HPDE6-E6E7 (cell line): ENCODE measurements around the gene LYRM4.

ENCODE experiments used
- DNase-seq: peaks from one replicate; pipeline ENCODE4 v3.0.0; 2011; ENCODE audit warnings: missing footprints; ENCODE audit errors: extremely low spot score

The LYRM4 gene

DNA sequence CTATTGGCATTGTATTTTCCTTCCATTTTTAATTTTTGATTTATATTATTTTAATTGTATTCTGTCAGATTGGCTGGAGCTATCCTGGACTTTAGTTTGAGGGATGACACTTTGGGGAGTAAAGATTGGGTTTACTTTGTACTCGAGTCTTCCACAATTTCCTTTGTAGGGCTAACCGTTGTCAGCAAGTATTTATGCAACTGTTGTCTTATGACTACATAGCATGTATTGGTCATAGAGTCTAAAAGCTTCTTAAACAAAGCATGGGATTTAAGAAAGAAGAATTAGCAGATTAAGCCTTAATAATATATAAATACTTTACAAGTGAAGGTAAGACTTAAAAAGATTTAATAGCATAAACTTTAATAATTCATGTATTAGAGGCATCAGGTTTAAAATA lies 20.2 kb upstream of the LYRM4 start:
- DNase-seq: no peak

DNA sequence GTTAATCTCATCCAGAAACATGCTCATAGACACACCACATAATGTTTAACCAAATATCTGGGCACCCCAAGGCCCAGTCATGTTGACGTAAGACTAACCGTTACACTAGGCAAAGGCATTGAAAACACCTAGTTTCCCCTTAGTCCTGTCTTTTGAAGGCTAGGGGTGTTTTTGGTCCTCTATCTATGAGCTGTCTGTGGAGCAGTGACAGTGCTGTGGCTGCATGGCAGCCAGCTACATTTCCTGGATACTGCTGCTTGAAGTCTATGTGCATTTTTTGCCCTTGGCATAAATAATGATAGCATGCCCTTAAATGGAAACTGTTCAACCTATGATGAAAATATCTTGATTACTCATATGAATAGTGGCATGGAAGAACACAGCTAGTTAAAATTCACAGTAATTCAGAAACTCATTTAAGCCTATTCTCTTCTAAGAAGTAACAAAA lies 19.2 kb upstream of the LYRM4 start:
- no peak for DNase-seq

DNA sequence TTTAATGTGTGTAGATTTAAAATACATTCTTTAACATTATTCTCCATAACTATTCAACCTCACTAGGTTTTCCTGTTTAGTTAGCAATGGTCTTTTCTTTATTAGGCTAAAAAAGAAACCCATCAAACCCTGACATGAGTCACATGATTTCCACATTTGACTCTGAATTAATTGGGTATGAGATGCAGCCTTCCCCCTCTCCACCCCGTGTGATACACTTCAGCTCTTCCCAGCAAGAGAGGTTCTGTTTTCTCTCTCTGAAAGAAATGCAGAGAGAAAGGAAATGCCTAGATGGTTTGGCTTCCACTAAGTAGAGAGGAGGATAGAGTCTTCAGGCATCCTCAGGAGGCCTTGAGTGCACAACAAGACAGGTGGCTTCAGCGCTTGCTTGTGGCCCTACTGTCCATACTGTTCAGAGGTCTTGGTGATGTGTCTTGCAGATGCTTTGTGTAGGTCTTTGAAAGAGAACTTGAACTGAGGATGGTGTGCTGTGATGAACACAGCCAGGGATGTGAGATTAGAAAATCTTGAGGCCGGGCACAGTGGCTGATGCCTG lies 17.9 kb upstream of the LYRM4 start:
- DNase-seq: no peak

DNA sequence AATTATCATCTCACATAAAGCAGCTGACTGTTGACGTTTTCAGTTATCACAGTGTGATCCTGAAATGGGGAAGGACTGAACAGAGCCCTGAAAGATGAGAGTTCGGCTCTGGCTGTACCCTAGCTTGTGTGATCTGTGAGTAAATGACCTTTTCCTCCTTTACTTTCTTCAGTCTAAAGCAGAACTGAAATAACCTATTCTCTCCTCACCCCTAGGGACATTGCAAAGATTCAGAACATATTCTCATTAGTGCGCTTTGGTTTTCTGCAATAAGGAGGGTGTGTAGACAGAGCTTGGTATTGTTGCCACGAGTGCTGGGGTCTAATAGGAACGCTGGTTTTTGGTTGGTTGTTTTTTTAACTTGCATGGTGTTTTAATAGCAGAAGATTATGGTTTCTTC lies 17.3 kb upstream of the LYRM4 start:
- no peak for DNase-seq

- no peak for DNase-seq
Observed at GRCh38 chr6:5277589-5277988, 16.8 kb upstream of the LYRM4 start.

DNA sequence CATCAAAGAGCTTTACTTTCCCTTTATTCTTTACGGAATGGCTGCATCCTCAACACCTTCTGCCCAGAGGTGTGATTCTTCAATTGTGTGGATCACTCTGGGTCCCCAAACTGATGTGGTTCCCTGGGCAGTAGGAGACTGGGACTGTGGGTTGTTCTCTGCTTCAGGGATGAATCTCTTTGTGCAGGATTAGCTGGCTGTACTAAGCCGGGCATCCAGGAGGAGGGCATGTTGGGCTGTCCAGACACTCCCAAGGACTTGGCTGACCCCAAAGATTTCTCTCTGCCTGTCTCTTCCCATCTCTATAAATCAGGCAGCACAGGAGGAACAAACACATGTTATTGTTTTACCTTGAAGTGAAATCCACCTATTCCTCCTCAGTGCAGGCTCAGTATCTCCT lies 15.8 kb upstream of the LYRM4 start:
- no peak for DNase-seq

DNA sequence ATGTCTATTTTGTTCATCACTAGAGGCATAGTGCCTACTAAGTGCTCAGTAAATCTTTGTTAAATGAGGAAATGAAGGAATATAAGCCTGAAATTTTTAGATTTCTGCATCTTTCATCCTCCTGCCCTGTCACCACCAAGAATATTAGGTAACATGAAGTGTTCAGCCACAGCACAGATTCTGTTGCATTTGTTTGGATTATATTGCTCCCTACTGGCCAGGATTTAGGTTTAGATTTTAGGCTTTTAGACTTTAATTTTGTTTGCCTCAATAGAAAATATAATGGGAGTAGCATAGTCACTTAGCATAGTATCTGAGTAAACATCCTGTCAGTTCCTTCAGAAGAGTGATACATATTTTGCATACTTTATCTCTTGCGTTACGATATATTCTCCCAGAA lies 14.7 kb upstream of the LYRM4 start:
- DNase-seq: no peak

- no peak for DNase-seq
Observed at GRCh38 chr6:5274231-5274630, 13.5 kb upstream of the LYRM4 start.

- peak; percentile 66 for DNase-seq
Observed at GRCh38 chr6:5271926-5272325, 11.2 kb upstream of the LYRM4 start.

- DNase-seq: no peak
Observed at GRCh38 chr6:5270093-5270680, 9.4 kb upstream of the LYRM4 start.

GRCh38 chr6:5266423-5266822 lies 5.7 kb upstream of the LYRM4 start:
- DNase-seq: no peak

DNA sequence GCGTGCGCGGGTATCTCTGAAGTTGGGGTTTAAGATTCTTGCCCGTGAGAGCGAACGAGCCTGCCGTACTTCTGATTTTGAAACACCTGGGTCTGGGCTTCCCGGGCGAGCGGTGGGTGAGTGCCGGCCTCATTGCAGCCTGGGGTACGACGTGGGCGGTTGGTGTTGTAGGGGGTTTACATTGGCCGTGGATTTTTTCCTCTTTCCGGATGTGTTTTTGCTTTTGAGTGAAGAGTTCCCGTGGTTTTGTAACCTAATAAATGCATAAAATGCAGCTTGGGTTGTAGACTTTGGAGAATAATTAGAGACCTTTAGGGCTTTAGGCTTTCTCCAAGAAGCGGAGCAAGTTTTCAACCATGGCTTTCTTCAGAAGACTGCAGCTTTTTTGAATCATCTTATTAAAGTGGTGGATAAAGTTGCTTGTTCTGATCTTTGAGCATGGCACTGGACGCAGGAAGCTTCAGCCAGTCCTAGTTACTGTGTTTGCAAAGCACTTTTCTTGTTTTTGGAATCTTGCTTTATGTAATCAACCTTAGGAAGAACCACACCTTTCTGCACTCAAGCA lies 877 bp upstream of the LYRM4 start:
- DNase-seq: no peak

DNA sequence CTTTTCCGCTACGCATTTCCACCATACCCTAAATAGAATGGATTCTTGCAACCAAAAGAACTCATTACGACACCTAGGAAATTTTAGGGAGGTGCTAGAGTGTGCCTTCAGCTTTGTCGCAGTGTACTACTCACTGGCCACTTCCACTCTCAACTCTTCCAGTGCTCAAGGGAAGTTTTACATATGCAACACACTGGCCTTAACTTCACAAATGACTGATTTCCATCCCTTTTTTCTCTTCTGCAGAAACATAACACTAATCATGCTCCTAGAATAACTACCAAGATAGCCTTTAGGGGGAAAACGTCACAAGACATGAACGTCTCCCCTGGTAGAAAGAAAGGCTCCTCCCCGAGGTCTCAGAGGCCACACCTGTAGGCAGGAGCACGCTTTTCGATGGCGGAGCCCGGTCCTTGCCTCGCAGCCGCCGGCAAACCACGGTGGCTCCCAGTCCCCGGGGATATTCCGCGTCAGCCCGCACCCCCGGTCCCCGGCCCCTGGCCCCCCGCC lies 584 bp downstream of the LYRM4 start:
- peak; percentile 91 for DNase-seq

DNA sequence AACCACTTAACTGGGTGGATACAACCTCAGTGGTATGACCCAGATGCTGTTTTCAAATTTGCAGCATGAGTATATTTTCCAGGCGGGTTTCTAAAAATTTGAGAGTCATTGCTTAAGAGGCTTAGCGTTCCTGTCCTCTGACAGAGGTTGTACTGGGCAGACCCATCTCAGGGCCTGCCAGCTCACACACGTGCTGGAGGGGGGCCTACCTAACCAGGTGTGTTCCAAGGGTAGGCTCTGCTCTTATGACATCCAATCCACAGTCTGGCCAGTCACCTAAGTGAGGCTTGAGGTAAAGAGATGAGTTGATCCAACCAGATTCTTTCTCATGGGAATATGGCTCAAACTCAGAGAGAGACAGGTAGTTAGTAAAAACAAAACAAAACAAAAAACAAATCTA lies 1.3 kb downstream of the LYRM4 start:
- DNase-seq: no peak

GRCh38 chr6:5257400-5257799 lies 3.4 kb downstream of the LYRM4 start:
- no peak for DNase-seq

GRCh38 chr6:5256952-5257351 lies 3.8 kb downstream of the LYRM4 start:
- no peak for DNase-seq

DNA sequence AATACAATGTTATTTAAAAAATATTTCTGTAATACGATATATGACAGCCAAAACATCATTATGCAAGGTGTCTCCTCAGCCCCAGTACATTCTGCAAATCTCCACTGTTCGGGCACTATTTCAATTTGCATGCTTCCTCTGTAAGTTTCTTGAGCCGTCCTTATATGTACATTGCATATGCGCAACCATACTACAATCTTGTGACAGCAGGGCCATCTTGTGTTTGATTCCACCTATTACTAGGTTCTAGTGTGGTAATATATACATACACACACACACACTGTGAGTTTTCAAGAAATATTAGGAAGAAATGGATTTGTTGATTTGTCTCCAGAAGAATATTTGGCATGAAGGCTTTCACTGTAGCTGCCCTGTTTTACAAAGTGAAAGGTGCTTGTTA lies 9.8 kb downstream of the LYRM4 start:
- no peak for DNase-seq

GRCh38 chr6:5250451-5250850 lies 10.3 kb downstream of the LYRM4 start:
- DNase-seq: no peak

DNA sequence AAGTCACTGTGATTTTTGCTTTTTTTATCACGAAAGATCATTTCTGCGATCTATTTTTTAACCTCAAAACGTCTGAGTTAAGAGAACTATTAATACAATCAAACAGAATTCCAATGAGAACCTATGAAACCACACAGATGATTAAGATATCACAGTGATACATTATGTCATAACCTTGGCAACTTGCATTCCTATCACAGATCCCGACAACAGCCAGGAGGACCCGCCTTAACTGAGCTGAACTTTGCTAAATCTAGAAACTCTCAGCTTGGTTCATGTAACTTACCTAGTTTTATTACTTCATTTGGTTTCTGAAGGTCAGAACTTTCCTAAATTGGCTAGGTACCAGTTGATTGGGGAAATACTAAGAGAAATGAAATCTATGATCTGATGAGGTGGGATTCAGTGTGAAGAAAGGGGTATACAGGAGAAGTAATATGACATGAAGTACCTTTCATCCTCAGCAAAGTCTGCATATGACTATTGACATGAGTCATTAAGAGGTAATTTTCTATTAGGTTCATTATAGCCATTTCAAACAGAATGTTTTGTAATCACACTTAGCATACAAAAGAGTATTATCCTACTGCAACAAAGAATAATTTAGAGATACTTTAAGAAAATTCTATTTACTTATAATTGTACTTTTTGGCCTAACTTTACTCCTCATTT lies 11.2 kb downstream of the LYRM4 start:
- peak; percentile 37 for DNase-seq

- DNase-seq: no peak
Observed at GRCh38 chr6:5248302-5249098, 12.2 kb downstream of the LYRM4 start.

DNA sequence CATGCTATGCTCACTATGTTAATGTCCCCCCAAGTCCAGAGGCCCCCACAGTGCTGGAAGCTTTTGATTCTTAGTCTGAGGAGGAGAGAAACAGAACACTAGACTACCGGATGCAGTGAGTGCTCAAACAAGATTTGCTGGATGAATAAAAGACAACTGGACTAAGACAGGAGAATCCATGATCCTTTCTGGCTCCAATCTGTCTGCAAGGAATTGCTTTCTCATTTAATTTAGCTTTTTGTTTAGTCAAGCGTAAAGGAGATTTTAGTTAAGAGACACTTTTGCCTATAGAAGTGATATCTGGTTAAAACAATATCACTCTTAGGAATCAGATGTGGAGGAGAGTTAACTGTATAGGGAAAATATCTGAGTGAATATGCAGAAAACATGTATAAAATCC lies 13.5 kb downstream of the LYRM4 start:
- DNase-seq: no peak
